Suprapubic skin (tissue), 4 donors: ENCODE measurements around the gene C3orf85. TPM values are rescaled to one million over a fixed set of nuclear protein-coding genes. Genes with fewer than 3 reads are reported as not detected.

ENCODE experiments used
- DNase-seq, 2 donors: peaks; one replicate each; pipeline ENCODE4 v3.0.0-alpha.2; 2019; ENCODE audit warnings: low spot score in 2 of 2
- H3K27ac ChIP-seq: fragments of 200-600 bp; sonication (generic); one replicate; pipeline ENCODE4 v1.5.1; 2019
- H3K27me3 ChIP-seq: fragments of 200-600 bp; sonication (generic); one replicate; pipeline ENCODE4 v1.5.1; 2019
- H3K36me3 ChIP-seq: fragments of 200-600 bp; sonication (generic); one replicate; pipeline ENCODE4 v1.5.1; 2019
- H3K4me1 ChIP-seq: fragments of 200-600 bp; sonication (generic); one replicate; pipeline ENCODE4 v1.5.1; 2019
- H3K4me3 ChIP-seq: fragments of 200-600 bp; sonication (generic); one replicate; pipeline ENCODE4 v1.5.1; 2019; ENCODE audit warnings: mild to moderate bottlenecking
- H3K9me3 ChIP-seq: fragments of 200-600 bp; sonication (generic); one replicate; pipeline ENCODE4 v1.5.1; 2019
- CTCF ChIP-seq, 2 donors: fragments of 200-600 bp in 1 of 2; fragments of 450-650 bp in 1 of 2; sonication (generic) in 1 of 2; IDR thresholded peaks; one replicate each; pipeline ENCODE4 v1.5.1; 2016 to 2019; ENCODE audit warnings: antibody characterized with exemption in 2 of 2, mild to moderate bottlenecking in 1 of 2, moderate library complexity in 1 of 2
- EP300 ChIP-seq: sonication (generic); formaldehyde crosslinking; IDR thresholded peaks from one replicate; pipeline ENCODE4 v1.6.1; 2017; ENCODE audit warnings: antibody characterized with exemption
- POLR2A ChIP-seq, 2 donors: fragments of 450-650 bp; IDR thresholded peaks; one replicate each; pipeline ENCODE4 v1.6.1; 2017; ENCODE audit warnings: antibody characterized with exemption in 2 of 2, mild to moderate bottlenecking in 2 of 2, moderate library complexity in 2 of 2
- POLR2AphosphoS5 ChIP-seq, 3 donors: sonication (generic); formaldehyde crosslinking; IDR thresholded peaks; one replicate each; pipeline ENCODE4 v1.6.1; 2017; ENCODE audit warnings: antibody characterized with exemption in 3 of 3
- WGBS: methylation state at CpG from one replicate; pipeline ENCODE4 v1.1.5; 2018; 5-methylcytosine and 5-hydroxymethylcytosine counted together
- total RNA-seq, 4 donors: library from RNA; depleted of rRNA; stranded (reverse); fragments of >200 nt; gene quantifications; one replicate each; pipeline ENCODE4 v1.1.0, GENCODE V29; 2016

C3orf85 gene
- total RNA-seq, 4 donors from 2014 or later = not detected

- no peaks in the 10 kb centered on the region for H3K9me3 ChIP-seq
- H3K36me3 ChIP-seq = no peaks in the 10 kb centered on the region
- no peak for DNase-seq
- no peaks in the 10 kb centered on the region for H3K27me3 ChIP-seq
- no peak overlapping the region for H3K27ac ChIP-seq
- H3K4me1 ChIP-seq = no peaks in the 10 kb centered on the region
- 60% methylated on average over 2 of the region's 2 CpGs for WGBS
- no peak overlapping the region for H3K4me3 ChIP-seq
- TF ChIP-seq CTCF (IDR thresholded peaks at IDR 0.05) (no peak), POLR2A (IDR thresholded peaks at IDR 0.05) (no peak), POLR2AphosphoS5 (IDR thresholded peaks at IDR 0.05) (no peak), EP300 (no peak)
These were observed 20.5 kb upstream of the C3orf85 start for GRCh38 chr3:109116031-109116430.

GRCh38 chr3:109117939-109118338 lies 18.6 kb upstream of the C3orf85 start, which contains the start of gene MORC1:
Gene MORC1, minus strand, starts transcription at chr3:109118134. Its CDS starts 75 bp downstream, at chr3:109118059.
- Histone ChIP-seq H3K4me3 (no peak within 1 kb of the TSS), H3K4me1 (no peaks in the 10 kb centered on the region), H3K27me3 (no peaks in the 10 kb centered on the region), H3K36me3 (no peaks in the 10 kb centered on the region), H3K9me3 (no peaks in the 10 kb centered on the region), H3K27ac (no peak within 1 kb of the TSS)
- no peak for DNase-seq
- TF ChIP-seq EP300 (no peak), POLR2A (IDR thresholded peaks at IDR 0.05) (no peak), CTCF (IDR thresholded peaks at IDR 0.05) (no peak), POLR2AphosphoS5 (IDR thresholded peaks at IDR 0.05) (no peak)
- 92% methylated on average over 38 of the region's 38 CpGs for WGBS

GRCh38 chr3:109118584-109118983 lies 17.9 kb upstream of the C3orf85 start:
- no peak overlapping the region for H3K4me3 ChIP-seq
- H3K27me3 ChIP-seq = no peaks in the 10 kb centered on the region
- no peak overlapping the region for H3K27ac ChIP-seq
- no peaks in the 10 kb centered on the region for H3K4me1 ChIP-seq
- no peak for DNase-seq
- 91% methylated on average over 7 of the region's 7 CpGs for WGBS
- TF ChIP-seq EP300 = no peak
- TF ChIP-seq CTCF (IDR thresholded peaks at IDR 0.05) = no peak
- TF ChIP-seq POLR2AphosphoS5 (IDR thresholded peaks at IDR 0.05) = no peak
- TF ChIP-seq POLR2A (IDR thresholded peaks at IDR 0.05) = no peak
- H3K9me3 ChIP-seq = no peaks in the 10 kb centered on the region
- no peaks in the 10 kb centered on the region for H3K36me3 ChIP-seq

GRCh38 chr3:109122690-109123089 lies 13.8 kb upstream of the C3orf85 start:
- TF ChIP-seq CTCF (IDR thresholded peaks at IDR 0.05) (no peak), EP300 (no peak), POLR2A (IDR thresholded peaks at IDR 0.05) (no peak), POLR2AphosphoS5 (IDR thresholded peaks at IDR 0.05) (no peak)
- Histone ChIP-seq H3K4me1 (no peaks in the 10 kb centered on the region), H3K36me3 (no peaks in the 10 kb centered on the region), H3K27ac (no peak overlapping the region), H3K9me3 (no peaks in the 10 kb centered on the region), H3K4me3 (no peak overlapping the region), H3K27me3 (no peaks in the 10 kb centered on the region)
- no peak for DNase-seq

- H3K9me3 ChIP-seq = no peaks in the 10 kb centered on the region
- no peak for TF ChIP-seq EP300
- TF ChIP-seq CTCF (IDR thresholded peaks at IDR 0.05) = no peak
- TF ChIP-seq POLR2A (IDR thresholded peaks at IDR 0.05) = no peak
- no peak for TF ChIP-seq POLR2AphosphoS5 (IDR thresholded peaks at IDR 0.05)
- no peaks in the 10 kb centered on the region for H3K4me1 ChIP-seq
- H3K4me3 ChIP-seq = no peak overlapping the region
- H3K27me3 ChIP-seq = no peaks in the 10 kb centered on the region
- no peak for DNase-seq
- H3K36me3 ChIP-seq = no peaks in the 10 kb centered on the region
- no peak overlapping the region for H3K27ac ChIP-seq
These were observed 10.6 kb upstream of the C3orf85 start for GRCh38 chr3:109125902-109126301.
